HG02981 (cell line): ENCODE measurements around the gene TMX4.
"Not testable (repeated sequence)": the region's sequence is repeated elsewhere in the genome, so short reads cannot be mapped to it uniquely, and the experiment has no call there.

ENCODE experiments used
- ATAC-seq: cut with Tn5 transposase; IDR thresholded peaks from one replicate; pipeline ENCODE4 v1.9.1; 2021; ENCODE audit warnings: mild to moderate bottlenecking, moderate library complexity; ENCODE audit not compliant: unreplicated experiment

TMX4 gene

GRCh38 chr20:7974785-7975435 is 44.7 kb downstream of the TMX4 start:
- ATAC-seq = no peak

- ATAC-seq = no peak
These were observed 47.9 kb downstream of the TMX4 start for GRCh38 chr20:7971536-7972280.

GRCh38 chr20:7967199-7967844 is 52.2 kb downstream of the TMX4 start:
- no peak for ATAC-seq

- no peak for ATAC-seq
These were observed 53.4 kb downstream of the TMX4 start for GRCh38 chr20:7966176-7966575.

- no peak for ATAC-seq
These were observed 60.1 kb downstream of the TMX4 start for GRCh38 chr20:7959484-7959883.

- ATAC-seq = not testable (repeated sequence)
These were observed 63.0 kb downstream of the TMX4 start for GRCh38 chr20:7956561-7956960.

- ATAC-seq = no peak
These were observed 69.2 kb downstream of the TMX4 start for GRCh38 chr20:7950387-7950786.

GRCh38 chr20:7943891-7944290 is 75.7 kb downstream of the TMX4 start:
- ATAC-seq = no peak

GRCh38 chr20:7940341-7940740 is 79.2 kb downstream of the TMX4 start, which contains the start of gene HAO1:
Gene HAO1, minus strand, starts transcription at chr20:7940458. Its CDS starts 36 bp downstream, at chr20:7940422.
- no peak for ATAC-seq

GRCh38 chr20:7939663-7940062 is 79.9 kb downstream of the TMX4 start:
- no peak for ATAC-seq

- no peak for ATAC-seq
These were observed 81.5 kb downstream of the TMX4 start for GRCh38 chr20:7938058-7938457.

GRCh38 chr20:7937328-7937727 is 82.2 kb downstream of the TMX4 start:
- no peak for ATAC-seq

GRCh38 chr20:7935027-7935551 is 84.5 kb downstream of the TMX4 start:
- ATAC-seq = peak; percentile 68

- no peak for ATAC-seq
These were observed 86.2 kb downstream of the TMX4 start for GRCh38 chr20:7933346-7933745.

- ATAC-seq = no peak
These were observed 89.2 kb downstream of the TMX4 start for GRCh38 chr20:7930343-7930742.
